ENCODE data around the gene ZNF496.

The ZNF496 gene

GRCh38 chr1:247328311-247328710, 3.4 kb downstream of the ZNF496 start:
- no peak overlapping the region for H3K4me3 ChIP-seq (ENCODE audit: extremely low read depth, insufficient read depth, low read length, poor library complexity, severe bottlenecking)
- WGBS, 2 experiments (ENCODE audit: insufficient coverage in 2 of 2), result 93 to 98% methylated on average over 4 of the region's 5 CpGs
- H3K27ac ChIP-seq (ENCODE audit: low read depth, low read length, severe bottlenecking), result no peak overlapping the region
- peaks cover 66% of the 10 kb centered on the region for H3K36me3 ChIP-seq (ENCODE audit: control insufficient read depth, insufficient read depth, low read length)
- no peaks in the 10 kb centered on the region for H3K9me3 ChIP-seq (ENCODE audit: control insufficient read depth, low read length)
- H3K4me1 ChIP-seq (ENCODE audit: control insufficient read depth, insufficient read depth, low read length, poor library complexity, severe bottlenecking), result peaks cover 5% of the 10 kb centered on the region

- 89 to 92% methylated on average over 5 to 6 of the region's 8 CpGs for WGBS, 2 experiments (ENCODE audit: insufficient coverage in 2 of 2)
- H3K4me1 ChIP-seq (ENCODE audit: control insufficient read depth, insufficient read depth, low read length, poor library complexity, severe bottlenecking), result peaks cover 5% of the 10 kb centered on the region
- no peak overlapping the region for H3K4me3 ChIP-seq (ENCODE audit: extremely low read depth, insufficient read depth, low read length, poor library complexity, severe bottlenecking)
- peaks cover 81% of the 10 kb centered on the region for H3K36me3 ChIP-seq (ENCODE audit: control insufficient read depth, insufficient read depth, low read length)
- no peak overlapping the region for H3K27ac ChIP-seq (ENCODE audit: low read depth, low read length, severe bottlenecking)
- H3K9me3 ChIP-seq (ENCODE audit: control insufficient read depth, low read length), result no peaks in the 10 kb centered on the region
Observed at GRCh38 chr1:247326411-247327130, 5.1 kb downstream of the ZNF496 start.

GRCh38 chr1:247324923-247325322, 6.7 kb downstream of the ZNF496 start:
- Histone ChIP-seq H3K4me1 (ENCODE audit: control insufficient read depth, insufficient read depth, low read length, poor library complexity, severe bottlenecking) (no peaks in the 10 kb centered on the region), H3K36me3 (ENCODE audit: control insufficient read depth, insufficient read depth, low read length) (peaks cover 92% of the 10 kb centered on the region), H3K4me3 (ENCODE audit: extremely low read depth, insufficient read depth, low read length, poor library complexity, severe bottlenecking) (no peak overlapping the region), H3K27ac (ENCODE audit: low read depth, low read length, severe bottlenecking) (no peak overlapping the region), H3K9me3 (ENCODE audit: control insufficient read depth, low read length) (no peaks in the 10 kb centered on the region)
- 50 to 100% methylated on average over 1 of the region's 2 CpGs for WGBS, 2 experiments (ENCODE audit: insufficient coverage in 2 of 2)

GRCh38 chr1:247324204-247324787, 7.4 kb downstream of the ZNF496 start:
- Histone ChIP-seq H3K9me3 (ENCODE audit: control insufficient read depth, low read length) (no peaks in the 10 kb centered on the region), H3K4me1 (ENCODE audit: control insufficient read depth, insufficient read depth, low read length, poor library complexity, severe bottlenecking) (no peaks in the 10 kb centered on the region), H3K36me3 (ENCODE audit: control insufficient read depth, insufficient read depth, low read length) (peaks cover 92% of the 10 kb centered on the region), H3K4me3 (ENCODE audit: extremely low read depth, insufficient read depth, low read length, poor library complexity, severe bottlenecking) (no peak overlapping the region), H3K27ac (ENCODE audit: low read depth, low read length, severe bottlenecking) (no peak overlapping the region)
- WGBS, 2 experiments (ENCODE audit: insufficient coverage in 2 of 2), result 100% methylated on average over 1 of the region's 1 CpG

- WGBS, 2 experiments (ENCODE audit: insufficient coverage in 2 of 2), result 85 to 88% methylated on average over 9 to 10 of the region's 12 CpGs
Observed at GRCh38 chr1:247322849-247323586, 8.6 kb downstream of the ZNF496 start.

GRCh38 chr1:247322442-247322841, 9.2 kb downstream of the ZNF496 start:
- Histone ChIP-seq H3K27ac (ENCODE audit: low read depth, low read length, severe bottlenecking) (no peak overlapping the region), H3K36me3 (ENCODE audit: control insufficient read depth, insufficient read depth, low read length) (peaks cover 91% of the 10 kb centered on the region), H3K4me1 (ENCODE audit: control insufficient read depth, insufficient read depth, low read length, poor library complexity, severe bottlenecking) (no peaks in the 10 kb centered on the region), H3K9me3 (ENCODE audit: control insufficient read depth, low read length) (no peaks in the 10 kb centered on the region), H3K4me3 (ENCODE audit: extremely low read depth, insufficient read depth, low read length, poor library complexity, severe bottlenecking) (no peak overlapping the region)
- 70 to 91% methylated on average over 5 to 6 of the region's 7 CpGs for WGBS, 2 experiments (ENCODE audit: insufficient coverage in 2 of 2)

More at GRCh38 chr1:247322849-247323586, 8.6 kb downstream of the ZNF496 start:
- Histone ChIP-seq H3K9me3 (ENCODE audit: control insufficient read depth, low read length) (no peaks in the 10 kb centered on the region), H3K4me1 (ENCODE audit: control insufficient read depth, insufficient read depth, low read length, poor library complexity, severe bottlenecking) (no peaks in the 10 kb centered on the region), H3K4me3 (ENCODE audit: extremely low read depth, insufficient read depth, low read length, poor library complexity, severe bottlenecking) (no peak overlapping the region), H3K36me3 (ENCODE audit: control insufficient read depth, insufficient read depth, low read length) (peaks cover 91% of the 10 kb centered on the region), H3K27ac (ENCODE audit: low read depth, low read length, severe bottlenecking) (no peak overlapping the region)

GRCh38 chr1:247317702-247318101, 14.0 kb downstream of the ZNF496 start:
- Histone ChIP-seq H3K4me1 (ENCODE audit: control insufficient read depth, insufficient read depth, low read length, poor library complexity, severe bottlenecking) (peaks cover 8% of the 10 kb centered on the region), H3K27ac (ENCODE audit: low read depth, low read length, severe bottlenecking) (no peak overlapping the region), H3K36me3 (ENCODE audit: control insufficient read depth, insufficient read depth, low read length) (peaks cover 99% of the 10 kb centered on the region), H3K4me3 (ENCODE audit: extremely low read depth, insufficient read depth, low read length, poor library complexity, severe bottlenecking) (no peak overlapping the region), H3K9me3 (ENCODE audit: control insufficient read depth, low read length) (no peaks in the 10 kb centered on the region)
- WGBS, 2 experiments (ENCODE audit: insufficient coverage in 2 of 2), result no CpG with 5 or more reads among the region's 3 CpGs

GRCh38 chr1:247316590-247317197, 15.0 kb downstream of the ZNF496 start:
- Histone ChIP-seq H3K27ac (ENCODE audit: low read depth, low read length, severe bottlenecking) (no peak overlapping the region), H3K4me1 (ENCODE audit: control insufficient read depth, insufficient read depth, low read length, poor library complexity, severe bottlenecking) (peaks cover 8% of the 10 kb centered on the region), H3K4me3 (ENCODE audit: extremely low read depth, insufficient read depth, low read length, poor library complexity, severe bottlenecking) (no peak overlapping the region), H3K36me3 (ENCODE audit: control insufficient read depth, insufficient read depth, low read length) (peaks cover 97% of the 10 kb centered on the region), H3K9me3 (ENCODE audit: control insufficient read depth, low read length) (no peaks in the 10 kb centered on the region)
- WGBS, 2 experiments (ENCODE audit: insufficient coverage in 2 of 2), result 97 to 100% methylated on average over 3 of the region's 5 CpGs

- no peak overlapping the region for H3K27ac ChIP-seq (ENCODE audit: low read depth, low read length, severe bottlenecking)
- 100% methylated on average over 1 of the region's 2 CpGs; no CpG with 5 or more reads in 1 of the 2 experiments for WGBS, 2 experiments (ENCODE audit: insufficient coverage in 2 of 2)
- peaks cover 99% of the 10 kb centered on the region for H3K36me3 ChIP-seq (ENCODE audit: control insufficient read depth, insufficient read depth, low read length)
- no peaks in the 10 kb centered on the region for H3K9me3 ChIP-seq (ENCODE audit: control insufficient read depth, low read length)
- no peaks in the 10 kb centered on the region for H3K4me1 ChIP-seq (ENCODE audit: control insufficient read depth, insufficient read depth, low read length, poor library complexity, severe bottlenecking)
- no peak overlapping the region for H3K4me3 ChIP-seq (ENCODE audit: extremely low read depth, insufficient read depth, low read length, poor library complexity, severe bottlenecking)
Observed at GRCh38 chr1:247304031-247304430, 27.6 kb downstream of the ZNF496 start.

GRCh38 chr1:247303216-247303615, 28.5 kb downstream of the ZNF496 start:
- H3K4me3 ChIP-seq (ENCODE audit: extremely low read depth, insufficient read depth, low read length, poor library complexity, severe bottlenecking), result no peak overlapping the region
- peaks cover 98% of the 10 kb centered on the region for H3K36me3 ChIP-seq (ENCODE audit: control insufficient read depth, insufficient read depth, low read length)
- no peak overlapping the region for H3K27ac ChIP-seq (ENCODE audit: low read depth, low read length, severe bottlenecking)
- no peaks in the 10 kb centered on the region for H3K4me1 ChIP-seq (ENCODE audit: control insufficient read depth, insufficient read depth, low read length, poor library complexity, severe bottlenecking)
- WGBS, 2 experiments (ENCODE audit: insufficient coverage in 2 of 2), result 64 to 83% methylated on average over 2 to 5 of the region's 5 CpGs
- no peaks in the 10 kb centered on the region for H3K9me3 ChIP-seq (ENCODE audit: control insufficient read depth, low read length)

All from mesodermal cell (in vitro differentiated cells).